ENCODE data around the gene TBCEL.
"Not testable (repeated sequence)": the region's sequence is repeated elsewhere in the genome, so short reads cannot be mapped to it uniquely, and the experiment has no call there.

TBCEL gene

DNA sequence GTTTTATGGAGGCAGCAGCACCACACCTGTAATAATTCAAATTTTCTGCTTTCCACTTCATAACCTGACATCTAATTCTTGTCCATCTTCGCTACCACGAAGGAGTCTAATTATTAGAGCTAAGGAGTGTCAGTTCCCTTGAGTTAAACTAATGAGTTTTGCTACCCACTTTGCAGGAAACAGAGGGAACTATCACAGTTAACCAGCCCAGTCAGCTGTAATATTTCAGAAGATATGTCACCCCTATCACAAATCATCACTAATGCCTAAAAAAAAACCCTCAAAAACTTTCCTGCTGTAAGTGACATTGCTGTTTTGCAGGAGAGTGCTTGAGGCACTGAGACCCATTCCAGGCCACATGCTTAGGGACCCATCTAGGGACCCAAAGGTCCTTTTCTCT, 85.6 kb downstream of the TBCEL start:
- DNase-seq = no peak

DNA sequence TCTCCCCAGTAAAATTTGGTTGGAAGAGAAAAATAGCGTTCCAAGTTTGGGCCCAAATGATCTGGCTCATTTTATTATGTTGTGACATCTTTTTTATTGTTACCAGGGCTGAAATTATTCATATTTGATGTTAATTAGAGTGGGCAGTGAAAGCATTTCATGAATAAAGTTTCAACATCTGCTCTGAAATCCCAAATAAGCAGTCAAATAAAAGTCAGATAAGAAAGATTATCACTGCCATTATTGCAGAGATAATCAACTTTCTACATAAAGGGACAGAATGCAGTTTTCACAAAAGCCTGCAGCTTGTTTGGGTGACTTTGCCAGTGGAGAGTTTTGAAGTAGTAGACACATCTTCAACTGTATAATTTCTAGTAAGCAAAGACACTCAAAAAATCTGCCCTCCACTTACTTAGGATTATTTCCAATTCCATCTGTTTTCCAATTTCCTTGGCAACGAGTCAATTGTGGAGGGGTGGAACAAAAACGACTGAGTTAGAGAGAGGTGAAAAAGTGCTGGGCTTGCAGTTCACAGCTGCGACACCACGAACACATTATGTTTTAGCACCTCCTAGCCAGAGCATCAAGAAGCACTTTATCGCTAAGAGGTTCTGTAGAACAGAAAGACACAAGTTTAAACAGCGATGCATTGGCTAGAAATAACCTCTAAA, 86.1 kb downstream of the TBCEL start:
- no peak for DNase-seq

DNA sequence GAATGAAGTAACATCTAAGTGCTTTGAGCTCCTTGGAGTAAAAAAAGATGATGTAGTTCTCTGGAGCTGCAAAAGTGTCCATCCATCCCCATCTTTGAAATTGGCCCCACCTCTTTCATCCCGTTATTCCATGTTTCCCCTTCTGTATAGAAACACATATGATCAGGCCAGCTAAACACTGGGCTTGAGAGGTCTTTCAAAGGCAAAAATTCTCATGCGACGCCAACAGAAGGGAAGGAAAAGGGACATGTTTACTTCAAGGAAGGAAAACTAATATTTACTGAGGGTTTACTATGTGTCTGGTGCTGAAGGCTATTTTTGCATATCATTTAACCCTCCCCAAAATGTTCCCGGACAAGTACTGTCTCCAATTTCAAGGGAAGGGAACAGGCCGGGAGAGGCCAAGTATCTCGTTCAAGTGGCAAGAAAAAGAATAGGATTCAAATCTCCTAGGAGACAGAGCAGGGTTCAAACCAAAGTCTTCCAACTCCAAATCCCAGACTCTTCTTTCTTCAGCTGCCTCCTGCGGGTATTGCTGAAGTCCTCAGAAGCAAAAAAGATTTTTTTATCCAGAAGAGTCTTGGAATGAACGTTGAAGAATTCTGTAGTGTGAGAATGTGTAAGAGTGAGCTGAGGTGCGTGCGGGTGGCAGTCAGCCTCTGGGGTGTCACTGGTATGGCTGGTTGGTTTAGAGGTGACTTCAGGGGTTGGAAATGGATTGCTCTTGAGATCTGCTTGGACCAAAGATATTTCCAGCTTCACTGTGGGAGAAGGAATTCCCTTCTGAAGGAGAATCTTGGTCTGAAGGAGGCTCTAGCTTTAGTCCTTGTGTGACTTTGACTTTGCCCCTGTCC, 87.2 kb downstream of the TBCEL start:
- no peak for DNase-seq

DNA sequence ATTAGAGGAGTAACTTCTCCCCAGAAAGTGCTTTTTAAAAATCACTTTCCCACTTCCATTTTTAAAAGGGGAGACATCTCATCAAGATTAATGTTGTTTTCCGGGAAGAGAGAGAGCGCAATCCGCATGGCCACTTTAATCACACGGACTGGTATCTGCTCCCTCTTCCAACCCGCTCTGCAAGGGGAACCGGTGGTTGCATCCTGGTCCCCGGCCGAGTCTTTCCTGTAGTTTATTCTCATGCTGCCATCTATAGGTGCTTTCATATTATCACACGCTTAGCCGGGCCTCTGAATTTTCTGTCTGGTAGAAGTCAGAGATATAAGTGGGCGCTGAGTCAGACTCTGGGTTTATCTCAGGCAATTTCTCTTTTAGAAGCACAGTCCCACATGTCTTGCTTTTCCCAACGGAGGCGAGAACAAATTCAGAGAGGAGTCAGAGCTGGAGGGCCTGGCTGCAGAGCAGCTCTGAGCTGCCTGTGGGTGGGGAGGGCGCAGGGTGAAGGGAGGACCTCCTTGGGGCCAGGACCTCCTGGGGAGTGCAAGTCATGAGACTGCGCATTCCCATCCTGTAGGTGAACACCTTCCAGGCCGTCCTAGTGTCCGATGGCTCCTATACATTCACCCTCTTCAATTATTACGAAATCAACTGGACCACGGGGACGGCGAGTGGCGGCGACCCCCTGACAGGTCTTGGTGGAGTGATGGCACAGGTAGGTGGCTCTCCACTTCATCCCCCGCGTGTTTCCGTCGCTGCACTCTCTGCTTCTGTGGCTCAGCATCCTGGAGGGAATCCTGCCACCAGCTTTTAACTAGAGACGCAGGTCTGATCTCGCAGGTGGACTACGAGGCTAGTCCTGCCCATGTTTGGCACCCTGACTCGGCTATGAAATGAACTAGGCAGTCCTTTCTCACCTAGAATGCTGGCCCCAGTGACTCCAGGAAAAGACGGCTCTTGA, 88.9 kb downstream of the TBCEL start:
- peak; percentile 71 for DNase-seq

DNA sequence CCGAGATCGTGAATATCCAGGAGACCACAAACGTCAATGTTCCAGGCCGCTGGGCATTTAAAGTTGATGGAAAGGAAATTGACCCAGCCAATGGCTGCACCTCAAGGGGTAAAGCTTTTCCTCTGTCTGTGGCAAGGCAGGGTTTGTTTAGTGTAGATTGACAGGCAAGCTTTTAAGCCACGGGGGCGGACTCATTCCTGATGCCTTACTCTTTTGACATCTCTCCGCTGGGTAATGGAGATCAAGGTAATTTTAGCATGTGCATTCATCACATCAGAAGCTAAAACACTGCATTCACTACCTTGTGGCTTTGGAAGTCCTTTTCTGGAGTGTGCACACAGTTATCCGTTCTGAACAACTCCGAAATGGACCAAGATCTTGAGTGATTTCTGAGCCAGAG, 89.7 kb downstream of the TBCEL start:
- no peak for DNase-seq

DNA sequence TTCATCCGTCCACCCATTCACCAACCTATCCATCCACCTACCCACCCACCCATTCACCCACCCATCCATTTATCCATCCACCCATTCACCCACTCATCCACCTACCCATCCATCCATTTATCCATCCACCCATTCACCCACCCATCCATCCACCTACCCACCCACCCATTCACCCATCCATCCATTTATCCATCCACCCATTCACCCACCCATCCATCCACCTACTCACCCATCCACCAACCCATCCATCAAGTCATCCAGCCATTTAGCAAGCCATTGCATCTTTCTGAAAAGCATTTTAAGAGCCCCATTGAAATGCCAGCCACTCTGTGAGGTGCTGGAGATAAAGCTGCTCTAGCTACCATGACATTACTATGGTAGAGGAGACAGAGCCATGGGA, 91.1 kb downstream of the TBCEL start:
- DNase-seq = not testable (repeated sequence)

DNA sequence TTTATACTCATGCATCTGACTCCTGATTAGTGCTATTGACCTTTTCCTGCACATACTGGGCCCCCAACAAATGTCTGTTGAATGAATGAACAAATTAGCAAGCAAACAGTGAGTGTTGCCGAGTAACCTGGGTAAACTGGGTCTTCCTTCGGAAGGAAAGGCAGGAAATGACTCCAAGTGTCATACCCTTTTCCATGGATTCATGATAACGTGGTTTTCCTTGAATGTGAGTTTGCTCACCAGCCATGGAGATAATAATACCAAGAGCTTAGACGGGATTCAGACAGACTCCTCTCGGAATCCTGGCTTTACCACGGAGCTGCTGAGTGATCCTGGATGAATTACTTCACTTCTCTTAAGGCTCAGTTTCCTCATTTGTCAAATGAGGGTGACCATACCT, 93.9 kb downstream of the TBCEL start:
- no peak for DNase-seq

DNA sequence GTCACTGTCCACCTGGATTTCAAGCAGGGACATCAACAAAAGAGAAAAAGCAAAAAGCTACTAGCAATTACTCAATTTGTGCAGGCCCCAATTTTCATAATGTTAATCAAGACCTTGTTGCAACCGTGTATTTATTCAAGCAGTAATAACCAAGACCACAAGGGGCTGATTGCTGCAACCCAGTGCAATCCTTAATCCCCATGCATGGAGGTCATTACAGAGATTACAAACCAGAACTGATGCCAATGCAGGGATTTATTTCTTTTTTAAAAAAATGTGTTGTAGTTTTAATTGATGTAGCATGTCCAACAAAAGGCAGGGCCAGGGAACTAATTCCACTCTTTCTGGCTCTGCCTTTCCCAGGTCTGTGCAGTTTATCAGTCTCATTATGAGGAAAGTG, 95.5 kb downstream of the TBCEL start:
- DNase-seq = no peak

DNA sequence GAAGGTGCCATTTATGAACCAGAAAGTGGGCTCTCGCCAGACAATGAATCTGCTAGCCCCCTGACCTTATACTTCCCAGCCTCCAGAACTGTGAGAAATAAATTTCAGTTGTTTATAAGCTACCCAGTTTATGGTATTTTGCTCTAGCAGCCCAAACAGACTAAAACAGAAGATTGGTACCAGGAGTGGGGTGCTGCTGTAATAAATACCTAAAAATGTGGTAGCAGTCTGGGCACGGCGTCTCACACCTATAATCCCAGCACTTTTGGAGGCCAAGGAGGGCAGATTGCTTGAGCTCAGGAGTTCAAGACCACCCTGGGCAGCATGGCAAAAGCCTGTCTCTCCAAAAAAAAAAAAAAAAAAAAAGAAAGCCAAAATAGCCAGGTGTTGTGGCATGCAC, 98.4 kb downstream of the TBCEL start:
- DNase-seq = no peak

DNA sequence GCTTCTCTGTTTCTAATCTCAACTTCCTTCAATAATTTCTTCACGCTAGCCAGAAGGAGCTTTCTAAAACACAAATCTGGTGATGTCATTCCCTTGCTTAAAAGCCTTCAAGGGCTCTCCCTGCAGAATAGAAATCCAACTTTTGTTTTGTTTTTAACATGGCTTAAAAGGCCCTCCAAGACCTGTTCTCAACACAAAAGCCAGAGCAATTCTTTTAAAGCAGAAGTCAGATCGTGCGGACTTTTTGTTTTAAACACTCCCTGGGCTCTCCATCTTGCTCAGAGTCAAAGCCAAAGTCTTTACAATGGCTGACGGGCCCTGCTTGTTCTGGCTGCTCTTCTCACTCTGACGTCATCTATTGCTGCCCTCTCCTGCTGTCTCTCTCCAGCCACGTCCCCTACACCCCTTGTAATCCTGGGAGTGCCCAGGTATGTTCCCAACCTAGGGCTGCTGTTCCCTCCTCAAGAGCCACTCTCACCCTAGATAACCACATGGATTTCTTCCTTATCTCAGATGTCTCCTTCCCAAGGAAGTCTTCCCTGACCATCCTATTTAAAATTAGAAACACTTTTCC, 99.7 kb downstream of the TBCEL start:
- no peak for DNase-seq

DNA sequence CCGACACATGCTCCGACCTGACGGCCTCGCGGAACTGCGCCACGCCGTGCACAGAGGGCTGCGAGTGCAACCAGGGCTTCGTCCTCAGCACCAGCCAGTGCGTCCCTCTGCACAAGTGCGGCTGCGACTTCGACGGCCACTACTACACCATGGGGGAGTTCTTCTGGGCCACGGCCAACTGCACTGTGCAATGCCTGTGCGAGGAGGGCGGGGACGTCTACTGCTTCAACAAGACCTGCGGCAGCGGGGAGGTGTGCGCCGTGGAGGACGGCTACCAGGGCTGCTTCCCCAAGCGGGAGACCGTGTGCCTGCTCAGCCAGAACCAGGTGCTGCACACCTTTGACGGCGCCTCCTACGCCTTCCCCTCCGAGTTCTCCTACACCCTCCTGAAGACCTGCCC, 103.9 kb downstream of the TBCEL start:
- DNase-seq = no peak

DNA sequence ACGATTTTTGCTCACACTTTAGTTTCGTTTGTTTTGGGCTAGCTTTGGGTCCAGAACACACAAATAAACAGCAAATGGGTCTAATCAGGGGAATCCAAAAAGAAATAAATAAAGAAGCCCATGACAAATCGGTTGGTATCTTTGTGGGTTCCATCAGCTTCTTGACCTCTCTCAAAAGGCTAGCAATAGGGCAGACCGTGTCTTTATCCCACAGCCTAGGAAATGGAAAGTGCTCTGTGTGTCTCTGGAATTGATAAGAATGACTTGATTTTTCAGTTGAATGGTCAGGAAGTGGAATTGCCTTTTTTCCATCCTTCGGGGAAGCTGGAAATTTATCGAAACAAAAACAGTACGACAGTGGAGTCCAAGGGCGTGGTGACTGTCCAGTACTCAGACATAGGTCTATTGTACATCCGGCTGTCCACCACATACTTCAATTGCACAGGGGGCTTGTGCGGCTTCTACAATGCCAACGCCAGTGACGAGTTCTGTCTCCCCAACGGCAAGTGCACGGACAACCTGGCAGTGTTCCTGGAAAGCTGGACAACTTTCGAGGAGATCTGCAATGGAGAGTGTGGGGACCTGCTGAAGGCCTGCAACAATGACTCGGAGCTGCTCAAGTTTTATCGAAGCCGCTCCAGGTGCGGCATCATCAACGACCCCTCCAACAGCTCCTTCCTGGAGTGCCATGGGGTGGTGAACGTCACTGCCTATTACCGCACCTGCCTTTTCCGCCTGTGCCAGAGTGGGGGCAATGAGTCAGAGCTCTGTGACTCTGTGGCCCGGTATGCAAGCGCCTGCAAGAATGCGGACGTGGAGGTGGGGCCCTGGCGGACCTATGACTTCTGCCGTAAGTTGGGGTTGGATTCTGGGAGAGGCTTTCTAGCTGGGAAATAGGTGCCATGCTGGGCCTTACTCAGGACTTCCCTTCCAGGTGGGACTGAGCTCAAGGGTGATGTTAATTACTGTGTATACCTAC, 105.7 kb downstream of the TBCEL start:
- no peak for DNase-seq

DNA sequence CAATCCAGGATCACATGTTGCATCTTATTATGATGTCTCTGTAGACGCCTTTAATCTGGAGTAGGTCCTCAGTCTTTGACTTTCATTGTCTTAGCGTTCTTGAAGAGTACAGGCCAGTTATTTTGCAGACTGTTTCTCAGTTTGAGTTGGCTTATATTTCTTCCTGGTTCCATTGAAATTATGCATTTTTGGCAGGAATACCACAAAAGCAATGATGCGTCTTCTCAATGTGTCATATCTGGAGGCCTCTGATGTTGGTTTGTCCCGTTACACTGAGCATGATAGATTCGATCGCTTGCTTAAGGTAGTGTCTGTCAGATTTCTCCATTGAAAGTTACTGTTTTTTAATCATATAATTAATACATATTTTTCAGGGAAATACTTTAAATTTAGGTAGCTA, 107.8 kb downstream of the TBCEL start:
- no peak for DNase-seq

DNA sequence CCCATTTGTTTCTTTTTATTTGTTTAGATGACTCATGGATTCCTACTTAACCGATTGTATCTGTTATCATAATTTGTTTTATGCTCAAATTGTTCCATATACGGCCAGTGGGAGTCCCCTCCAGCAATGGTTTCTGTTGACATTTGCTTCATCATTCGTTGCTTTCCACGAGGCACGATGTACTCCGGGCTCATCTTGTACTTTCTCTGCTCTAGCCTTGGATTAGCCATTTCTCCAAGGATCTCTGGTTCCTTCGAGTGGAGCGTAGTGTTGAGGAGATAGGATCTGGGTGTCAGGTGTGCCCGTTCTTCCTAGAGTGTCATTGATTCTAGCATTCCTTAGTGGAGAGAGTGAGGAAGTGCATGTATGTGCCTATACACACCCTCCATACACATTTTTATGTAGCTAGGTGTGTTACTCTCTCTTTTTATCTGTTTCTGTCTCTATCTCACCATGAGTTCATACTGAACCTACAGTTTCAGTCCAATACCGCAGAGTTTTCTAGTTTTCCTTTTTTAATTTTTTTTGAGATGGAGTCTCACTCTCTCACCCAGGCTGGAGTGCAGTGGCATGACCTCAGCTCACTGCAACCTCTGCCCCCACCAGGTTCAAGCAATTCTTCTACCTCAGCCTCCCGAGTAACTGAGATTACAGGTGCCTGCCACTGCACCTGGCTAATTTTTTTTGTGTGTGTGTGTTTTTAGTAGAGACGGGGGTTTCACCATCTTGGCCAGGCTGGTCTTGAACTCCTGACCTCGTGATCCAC, 108.5 kb downstream of the TBCEL start:
- DNase-seq = no peak

DNA sequence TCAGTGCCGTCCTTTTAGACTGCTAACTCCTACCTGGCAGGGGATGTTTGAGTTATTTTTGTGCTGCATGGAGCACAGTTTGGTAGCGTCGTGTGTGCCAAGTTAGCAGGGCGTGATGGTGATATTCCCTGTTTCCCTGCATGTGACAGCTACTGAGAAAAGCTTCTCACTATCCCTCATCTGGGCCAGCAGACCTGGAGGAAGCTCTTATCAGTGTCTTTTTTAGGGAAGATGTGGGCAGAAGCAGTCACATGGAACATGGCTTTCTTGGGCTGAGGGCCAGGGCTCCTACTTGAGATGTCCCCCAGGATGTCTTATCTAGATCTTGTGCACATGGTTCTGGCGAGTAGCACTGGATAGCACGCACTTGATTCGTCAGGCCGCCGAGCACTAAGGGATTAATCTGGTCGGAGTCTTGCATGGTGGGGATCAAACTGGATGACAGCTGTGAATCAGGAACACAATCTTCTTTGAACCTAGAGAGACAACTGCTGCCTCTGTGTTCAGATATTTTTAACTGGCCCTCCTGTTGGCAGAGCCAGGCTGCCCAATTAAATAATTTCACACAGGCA, 110.9 kb downstream of the TBCEL start:
- no peak for DNase-seq

DNA sequence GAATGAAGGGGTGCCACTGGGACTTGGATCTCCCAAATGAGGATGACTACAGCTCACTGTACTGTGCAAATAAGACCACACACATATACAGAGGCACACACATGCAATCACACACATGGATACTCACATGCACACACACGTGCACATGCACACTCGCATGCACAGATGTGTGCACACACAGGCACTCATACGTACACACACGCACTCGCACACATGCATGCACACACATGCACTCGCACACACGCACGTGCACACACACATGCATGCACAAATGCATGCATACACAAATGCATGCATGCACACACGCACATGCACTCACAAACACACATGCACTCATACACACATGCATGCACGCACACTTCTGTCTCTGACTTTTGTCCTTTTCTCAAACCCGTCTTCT, 113.1 kb downstream of the TBCEL start:
- no peak for DNase-seq

DNA sequence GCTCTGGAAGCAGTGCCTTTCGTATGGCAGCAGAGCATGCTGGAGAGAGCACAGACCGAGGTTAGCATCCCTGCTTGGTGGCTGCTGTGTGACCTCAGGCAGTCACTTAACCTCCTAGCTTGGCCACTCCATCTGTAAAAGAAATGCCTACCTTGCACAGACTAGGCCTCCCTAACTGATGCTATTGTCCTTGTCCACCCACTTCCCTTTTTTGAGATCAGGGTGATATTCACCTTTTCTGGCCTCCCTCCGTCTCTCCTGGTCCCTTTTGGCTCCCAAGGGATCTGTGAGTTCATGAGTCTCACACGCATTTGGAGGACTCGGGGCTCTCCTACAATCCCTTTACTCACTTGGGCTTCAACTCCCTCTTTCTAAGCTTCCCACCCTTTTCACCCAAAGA, 114.4 kb downstream of the TBCEL start:
- no peak for DNase-seq

DNA sequence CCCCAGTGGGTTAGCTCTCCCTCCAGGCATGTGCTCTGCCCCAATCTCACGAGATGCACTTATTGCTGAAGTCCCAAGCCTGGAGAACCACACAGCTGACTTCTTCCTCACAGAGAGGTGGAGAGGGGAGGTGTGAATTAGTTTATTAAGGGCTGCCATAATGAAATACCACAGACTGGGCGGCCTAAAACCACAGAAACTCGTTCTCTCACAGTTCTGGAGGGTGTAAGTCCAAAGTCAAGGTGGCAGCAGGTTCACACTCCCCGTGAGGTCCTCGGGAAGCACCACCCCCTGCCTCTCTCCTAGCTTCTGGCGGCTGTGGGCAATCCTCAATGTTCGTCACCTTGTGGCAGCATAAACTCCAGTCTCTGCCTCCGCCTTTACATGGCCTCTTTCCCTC, 116.5 kb downstream of the TBCEL start:
- DNase-seq = no peak

Data from MV-4-11 (cell line).